ENCODE data around the gene PRRC2B.
"Not testable (repeated sequence)": the region's sequence is repeated elsewhere in the genome, so short reads cannot be mapped to it uniquely, and the experiment has no call there.

Gene PRRC2B

DNA sequence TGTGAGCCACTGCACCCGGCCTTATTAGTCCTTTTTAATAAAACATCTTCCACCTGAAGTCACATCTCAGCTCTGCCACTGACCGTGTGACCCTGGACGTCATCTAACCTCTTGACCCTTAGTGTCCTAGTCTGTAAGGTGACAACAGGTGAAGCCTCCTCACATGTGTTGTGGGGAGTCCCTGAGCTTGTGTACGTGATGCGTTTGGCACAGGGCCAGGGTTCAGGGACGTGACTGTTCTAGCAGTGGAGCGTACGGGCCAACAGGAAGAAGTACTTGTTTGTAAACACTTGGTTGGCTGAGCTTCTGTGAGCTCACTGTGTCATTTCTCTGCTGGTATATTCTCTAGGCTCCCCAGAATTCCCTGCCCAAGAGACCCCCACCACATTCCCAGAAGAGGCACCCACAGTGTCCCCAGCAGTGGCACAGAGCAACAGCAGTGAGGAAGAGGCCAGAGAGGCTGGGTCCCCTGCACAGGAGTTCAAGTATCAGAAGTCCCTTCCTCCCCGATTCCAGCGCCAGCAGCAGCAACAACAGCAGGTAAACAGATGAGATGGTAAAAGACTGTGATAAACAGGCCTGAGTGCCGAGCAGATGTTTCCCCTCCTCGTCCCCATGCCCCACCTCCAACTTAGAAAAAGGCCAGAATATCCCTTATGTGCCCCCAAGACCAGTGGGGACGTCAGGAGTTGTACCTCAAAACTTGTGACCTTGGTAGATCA lies 73.5 kb downstream of the PRRC2B start:
- no peaks in the 10 kb centered on the region for H3K9me3 ChIP-seq
- no peaks in the 10 kb centered on the region for H3K4me1 ChIP-seq
- no peak overlapping the region for H3K4me3 ChIP-seq
- peaks cover 97% of the 10 kb centered on the region for H3K36me3 ChIP-seq (replicated peaks)
- DNase-seq (ENCODE audit: low spot score in 2 of 2): no peak
- in situ Hi-C loops (cut with MboI; ENCODE audit: low sequenced_read_pairs): no loop called here
- H3K27me3 ChIP-seq (ENCODE audit: low read depth): no peaks in the 10 kb centered on the region

DNA sequence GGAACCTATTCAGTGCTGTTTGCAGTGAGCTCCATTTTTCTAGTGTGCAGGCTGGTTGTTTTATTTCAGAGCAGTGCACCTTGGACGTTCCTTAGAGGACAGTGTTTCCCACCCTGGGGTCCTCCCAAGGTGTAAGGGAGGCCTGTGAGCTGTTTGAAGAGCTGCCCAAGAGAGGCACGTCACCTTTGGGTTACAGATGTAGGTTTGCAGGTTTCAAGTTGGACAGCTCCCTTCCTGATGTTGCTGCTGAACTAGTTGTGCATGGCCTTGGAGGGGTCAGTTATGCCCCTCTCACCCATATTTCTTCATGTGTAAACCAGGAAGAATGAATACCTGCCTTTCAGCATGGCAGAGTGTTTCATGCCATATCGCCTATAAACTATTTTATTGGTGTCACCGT lies 74.1 kb downstream of the PRRC2B start:
- Histone ChIP-seq H3K27me3 (ENCODE audit: low read depth) (no peaks in the 10 kb centered on the region), H3K9me3 (no peaks in the 10 kb centered on the region), H3K4me1 (no peaks in the 10 kb centered on the region), H3K4me3 (no peak overlapping the region), H3K36me3 (replicated peaks) (peaks cover 99% of the 10 kb centered on the region)
- in situ Hi-C loops (cut with MboI; ENCODE audit: low sequenced_read_pairs): no loop called here
- no peak for DNase-seq (ENCODE audit: low spot score in 2 of 2)

DNA sequence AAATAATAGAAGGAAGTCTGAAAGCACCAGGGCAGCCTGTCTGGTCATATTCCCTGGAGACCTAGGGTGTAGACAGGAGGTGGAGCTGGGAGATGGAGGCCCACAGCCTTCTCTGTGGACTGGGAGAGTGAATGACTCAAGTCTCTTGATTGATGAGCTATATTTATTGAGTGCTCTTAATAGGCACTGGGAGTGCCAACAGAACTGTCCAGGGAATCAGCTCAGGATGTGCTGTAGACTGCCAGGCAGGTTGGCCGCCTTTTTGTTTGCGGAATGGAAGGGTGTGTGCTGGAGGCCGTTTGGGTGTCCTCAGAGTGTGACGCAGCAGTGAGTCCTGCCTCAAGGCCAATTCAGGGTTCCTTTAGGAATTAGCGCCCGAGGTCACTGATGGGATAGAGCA lies 75.5 kb downstream of the PRRC2B start:
- H3K4me3 ChIP-seq: no peak overlapping the region
- DNase-seq (ENCODE audit: low spot score in 2 of 2): no peak
- no peaks in the 10 kb centered on the region for H3K27me3 ChIP-seq (ENCODE audit: low read depth)
- in situ Hi-C loops (cut with MboI; ENCODE audit: low sequenced_read_pairs): no loop called here
- H3K9me3 ChIP-seq: no peaks in the 10 kb centered on the region
- peaks cover 99% of the 10 kb centered on the region for H3K36me3 ChIP-seq (replicated peaks)
- no peaks in the 10 kb centered on the region for H3K4me1 ChIP-seq

DNA sequence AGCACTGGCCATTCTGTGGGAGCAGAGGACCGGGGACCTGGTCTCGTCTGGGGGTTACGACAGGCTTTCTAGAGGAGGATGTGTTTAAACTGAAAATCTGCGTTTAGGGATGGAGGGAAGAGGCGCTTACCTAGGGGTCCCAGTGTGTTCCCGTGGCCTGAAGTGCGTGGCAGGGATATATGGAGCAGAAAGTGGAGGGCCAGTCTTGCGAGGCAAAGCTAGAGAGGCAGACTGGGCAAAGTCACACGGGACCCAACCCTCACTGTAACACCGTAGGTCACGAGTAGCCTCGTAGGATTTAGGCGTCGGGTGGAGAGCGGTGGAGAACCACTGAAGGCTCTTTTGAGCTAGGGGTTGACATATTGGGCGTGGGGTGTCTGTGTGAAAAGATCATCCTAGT lies 76.1 kb downstream of the PRRC2B start:
- in situ Hi-C loops (cut with MboI; ENCODE audit: low sequenced_read_pairs): loop anchor here (10.0 kb wide), 1 partner anchor 315 kb away; no protein-coding TSS in a partner anchor
- H3K9me3 ChIP-seq: no peaks in the 10 kb centered on the region
- no peak for DNase-seq (ENCODE audit: low spot score in 2 of 2)
- H3K4me1 ChIP-seq: no peaks in the 10 kb centered on the region
- H3K4me3 ChIP-seq: no peak overlapping the region
- H3K36me3 ChIP-seq (replicated peaks): peaks cover 99% of the 10 kb centered on the region
- H3K27me3 ChIP-seq (ENCODE audit: low read depth): no peaks in the 10 kb centered on the region

DNA sequence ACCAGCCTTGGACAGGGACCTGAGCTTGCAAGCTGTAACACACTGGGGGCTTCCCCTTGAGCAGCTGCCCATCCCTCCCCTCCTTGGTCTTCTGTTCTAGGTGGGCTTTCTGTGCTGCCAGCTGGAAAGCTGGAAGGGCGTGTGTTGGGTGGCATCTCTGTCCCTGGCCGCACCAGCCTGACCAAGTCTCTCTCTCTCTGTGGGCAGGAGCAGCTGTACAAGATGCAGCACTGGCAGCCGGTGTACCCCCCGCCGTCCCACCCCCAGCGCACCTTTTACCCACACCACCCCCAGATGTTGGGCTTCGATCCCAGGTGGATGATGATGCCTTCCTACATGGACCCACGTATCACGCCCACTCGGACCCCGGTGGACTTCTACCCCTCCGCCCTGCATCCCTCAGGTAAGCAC lies 76.7 kb downstream of the PRRC2B start:
- DNase-seq (ENCODE audit: low spot score in 2 of 2): no peak
- Histone ChIP-seq H3K4me1 (no peaks in the 10 kb centered on the region), H3K27me3 (ENCODE audit: low read depth) (no peaks in the 10 kb centered on the region), H3K36me3 (replicated peaks) (peaks cover 99% of the 10 kb centered on the region), H3K9me3 (no peaks in the 10 kb centered on the region), H3K4me3 (no peak overlapping the region)
- in situ Hi-C loops (cut with MboI; ENCODE audit: low sequenced_read_pairs): loop anchor here (10.0 kb wide), 1 partner anchor 316 kb away; no protein-coding TSS in a partner anchor

DNA sequence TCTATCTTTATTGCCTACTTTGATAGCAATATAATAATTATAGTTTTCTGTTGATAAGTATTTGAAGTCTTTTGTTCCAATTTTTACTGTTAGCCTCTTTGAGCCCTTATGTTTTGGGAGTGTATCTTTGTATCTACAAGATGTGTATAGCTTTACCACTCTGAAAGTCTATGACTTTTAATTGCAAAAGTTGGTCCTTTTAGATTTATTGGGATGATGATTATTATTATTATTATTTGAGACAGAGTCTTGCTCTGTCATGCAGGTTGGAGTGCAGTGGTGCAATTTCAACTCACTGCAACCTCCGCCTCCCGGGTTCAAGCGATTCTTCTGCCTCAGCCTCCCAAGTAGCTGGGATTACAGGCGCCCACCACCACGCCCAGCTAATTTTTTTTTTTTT lies 78.2 kb downstream of the PRRC2B start:
- not testable (repeated sequence) for DNase-seq (ENCODE audit: low spot score in 2 of 2); H3K4me3 ChIP-seq; H3K4me1 ChIP-seq; H3K27me3 ChIP-seq (ENCODE audit: low read depth); H3K9me3 ChIP-seq
- in situ Hi-C loops (cut with MboI; ENCODE audit: low sequenced_read_pairs): loop anchor here (10.0 kb wide), 1 partner anchor 317 kb away; no protein-coding TSS in a partner anchor
- peaks cover 99% of the 10 kb centered on the region for H3K36me3 ChIP-seq (replicated peaks)

DNA sequence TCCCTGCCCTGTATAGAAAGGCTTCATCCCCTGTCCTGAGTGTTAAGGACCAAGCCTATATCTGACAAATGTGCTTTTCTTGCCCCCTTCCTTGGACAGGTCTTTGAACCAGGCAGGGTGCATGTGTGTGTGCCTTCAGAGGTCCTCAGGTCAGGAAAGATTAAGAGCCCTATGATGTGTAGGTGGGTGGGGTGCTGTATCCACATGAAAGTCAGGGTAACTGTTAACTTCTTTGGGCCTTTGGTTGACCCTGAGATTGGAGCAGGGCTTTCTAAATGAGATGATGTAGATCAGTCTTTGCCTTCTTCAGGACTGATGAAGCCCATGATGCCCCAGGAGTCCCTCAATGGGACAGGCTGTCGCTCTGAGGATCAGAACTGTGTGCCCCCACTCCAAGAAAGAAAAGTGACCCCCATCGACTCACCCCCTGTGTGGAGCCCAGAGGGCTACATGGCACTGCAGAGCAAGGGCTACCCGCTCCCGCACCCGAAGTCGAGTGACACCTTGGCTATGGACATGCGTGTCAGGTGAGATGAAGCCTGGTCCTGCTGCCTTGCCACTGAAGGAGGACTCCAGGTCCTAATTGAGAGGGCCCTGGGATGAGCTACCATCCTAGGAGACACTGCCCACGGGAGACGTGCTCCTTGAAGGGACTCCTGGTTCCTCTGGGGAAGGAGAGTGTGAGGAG lies 79.5 kb downstream of the PRRC2B start:
- H3K27me3 ChIP-seq (ENCODE audit: low read depth): no peaks in the 10 kb centered on the region
- in situ Hi-C loops (cut with MboI; ENCODE audit: low sequenced_read_pairs): loop anchor here (10.0 kb wide), 1 partner anchor 319 kb away; no protein-coding TSS in a partner anchor
- no peak for DNase-seq (ENCODE audit: low spot score in 2 of 2)
- no peak overlapping the region for H3K4me3 ChIP-seq
- peaks cover 99% of the 10 kb centered on the region for H3K36me3 ChIP-seq (replicated peaks)
- no peaks in the 10 kb centered on the region for H3K9me3 ChIP-seq
- H3K4me1 ChIP-seq: no peaks in the 10 kb centered on the region

DNA sequence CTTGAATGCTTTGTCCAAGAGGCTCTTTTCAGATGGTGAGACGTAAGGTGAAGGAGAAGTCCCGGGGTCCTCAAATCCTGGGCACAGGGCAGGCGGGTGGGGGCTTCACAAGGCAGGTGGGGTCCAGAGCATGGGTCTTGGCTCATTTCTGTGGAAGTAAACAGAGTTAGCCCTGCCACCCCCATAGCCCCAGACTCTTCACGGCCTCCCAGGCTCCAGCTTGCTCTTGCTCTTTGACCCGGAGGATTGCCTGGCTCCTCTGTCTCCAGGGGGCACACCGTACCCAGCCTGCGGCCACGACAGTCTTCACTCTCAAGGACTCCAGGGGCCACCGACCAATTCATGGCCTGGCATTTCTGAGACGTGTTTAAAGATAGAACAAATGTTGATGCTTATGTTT lies 80.0 kb downstream of the PRRC2B start:
- H3K4me3 ChIP-seq: no peak overlapping the region
- in situ Hi-C loops (cut with MboI; ENCODE audit: low sequenced_read_pairs): loop anchor here (10.0 kb wide), 1 partner anchor 319 kb away; no protein-coding TSS in a partner anchor
- H3K4me1 ChIP-seq: no peaks in the 10 kb centered on the region
- H3K27me3 ChIP-seq (ENCODE audit: low read depth): no peaks in the 10 kb centered on the region
- peaks cover 98% of the 10 kb centered on the region for H3K36me3 ChIP-seq (replicated peaks)
- DNase-seq (ENCODE audit: low spot score in 2 of 2): no peak
- H3K9me3 ChIP-seq: no peaks in the 10 kb centered on the region

DNA sequence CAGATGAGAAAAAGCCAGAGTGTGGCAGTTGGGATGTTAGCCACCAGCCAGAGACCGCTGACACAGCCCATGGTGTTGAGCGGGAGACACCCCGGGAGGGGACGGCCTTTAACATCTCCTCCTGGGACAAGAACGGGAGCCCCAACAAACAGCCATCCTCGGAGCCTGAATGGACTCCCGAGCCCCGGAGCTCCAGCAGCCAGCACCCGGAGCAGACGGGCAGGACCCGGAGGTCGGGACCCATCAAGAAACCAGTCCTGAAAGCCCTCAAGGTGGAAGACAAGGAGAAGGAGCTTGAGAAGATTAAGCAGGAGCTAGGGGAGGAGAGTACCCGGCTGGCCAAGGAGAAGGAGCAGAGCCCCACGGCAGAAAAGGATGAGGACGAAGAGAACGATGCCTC lies 80.8 kb downstream of the PRRC2B start:
- Histone ChIP-seq H3K36me3 (replicated peaks) (peaks cover 98% of the 10 kb centered on the region), H3K4me3 (no peak overlapping the region), H3K9me3 (no peaks in the 10 kb centered on the region), H3K4me1 (no peaks in the 10 kb centered on the region), H3K27me3 (ENCODE audit: low read depth) (no peaks in the 10 kb centered on the region)
- DNase-seq (ENCODE audit: low spot score in 2 of 2): no peak
- in situ Hi-C loops (cut with MboI; ENCODE audit: low sequenced_read_pairs): loop anchor here (10.0 kb wide), 1 partner anchor 320 kb away; no protein-coding TSS in a partner anchor

DNA sequence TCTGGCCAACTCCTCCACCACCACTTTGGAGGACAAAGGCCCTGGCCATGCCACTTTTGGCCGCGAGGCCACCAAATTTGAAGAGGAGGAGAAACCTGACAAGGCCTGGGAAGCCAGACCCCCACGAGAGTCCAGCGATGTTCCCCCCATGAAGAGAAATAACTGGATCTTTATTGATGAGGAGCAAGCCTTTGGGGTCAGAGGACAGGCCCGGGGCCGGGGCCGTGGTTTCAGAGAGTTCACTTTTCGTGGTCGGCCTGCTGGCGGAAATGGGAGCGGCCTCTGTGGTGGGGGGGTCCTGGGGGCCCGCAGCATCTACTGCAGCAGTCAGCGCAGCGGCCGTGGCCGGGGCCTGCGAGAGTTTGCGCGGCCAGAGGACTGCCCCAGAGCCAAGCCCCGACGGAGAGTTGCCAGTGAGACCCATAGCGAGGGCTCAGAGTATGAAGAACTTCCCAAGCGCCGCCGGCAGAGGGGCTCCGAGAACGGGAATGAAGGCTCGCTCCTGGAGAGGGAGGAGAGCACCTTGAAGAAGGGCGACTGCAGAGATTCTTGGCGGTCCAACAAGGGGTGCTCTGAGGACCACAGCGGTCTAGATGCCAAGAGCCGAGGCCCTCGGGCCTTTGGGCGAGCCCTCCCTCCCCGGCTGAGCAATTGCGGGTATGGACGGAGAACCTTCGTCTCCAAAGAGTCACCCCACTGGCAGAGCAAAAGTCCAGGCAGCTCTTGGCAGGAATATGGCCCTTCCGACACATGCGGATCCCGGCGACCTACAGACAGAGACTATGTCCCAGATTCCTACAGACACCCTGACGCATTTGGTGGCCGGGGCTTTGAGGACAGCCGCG lies 81.4 kb downstream of the PRRC2B start:
- Histone ChIP-seq H3K36me3 (replicated peaks) (peaks cover 98% of the 10 kb centered on the region), H3K27me3 (ENCODE audit: low read depth) (no peaks in the 10 kb centered on the region), H3K9me3 (no peaks in the 10 kb centered on the region), H3K4me1 (no peaks in the 10 kb centered on the region), H3K4me3 (no peak overlapping the region)
- in situ Hi-C loops (cut with MboI; ENCODE audit: low sequenced_read_pairs): loop anchor here (10.0 kb wide), 1 partner anchor 321 kb away; no protein-coding TSS in a partner anchor
- DNase-seq (ENCODE audit: low spot score in 2 of 2): no peak

DNA sequence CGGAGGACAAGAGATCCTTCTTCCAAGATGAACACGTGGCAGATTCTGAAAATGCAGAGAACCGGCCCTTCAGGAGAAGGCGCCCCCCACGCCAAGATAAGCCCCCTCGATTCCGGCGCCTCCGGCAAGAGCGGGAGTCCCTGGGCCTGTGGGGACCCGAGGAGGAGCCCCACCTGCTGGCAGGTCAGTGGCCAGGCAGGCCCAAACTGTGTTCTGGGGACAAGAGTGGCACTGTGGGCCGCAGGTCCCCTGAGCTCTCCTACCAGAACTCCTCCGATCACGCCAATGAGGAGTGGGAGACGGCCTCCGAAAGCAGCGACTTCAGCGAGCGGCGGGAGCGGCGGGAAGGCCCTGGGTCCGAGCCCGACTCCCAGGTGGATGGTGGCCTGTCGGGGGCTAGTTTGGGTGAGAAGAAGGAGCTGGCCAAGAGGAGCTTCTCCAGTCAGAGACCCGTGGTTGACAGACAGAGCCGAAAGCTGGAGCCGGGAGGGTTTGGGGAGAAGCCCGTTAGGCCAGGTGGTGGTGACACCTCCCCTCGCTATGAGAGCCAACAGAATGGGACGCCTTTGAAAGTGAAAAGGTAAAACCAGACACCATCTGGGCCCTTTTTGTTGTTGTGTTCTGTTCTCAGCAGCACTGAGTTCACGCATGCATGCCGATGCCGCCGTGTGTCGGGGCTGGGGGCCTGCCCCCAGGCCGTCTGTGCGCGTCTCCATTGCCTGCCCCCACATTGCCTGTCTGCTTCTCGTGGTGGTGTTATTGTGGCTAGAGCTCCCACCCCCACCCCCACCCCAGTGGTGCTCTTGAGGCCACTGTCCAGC lies 82.3 kb downstream of the PRRC2B start:
- no peaks in the 10 kb centered on the region for H3K4me1 ChIP-seq
- in situ Hi-C loops (cut with MboI; ENCODE audit: low sequenced_read_pairs): loop anchor here (10.0 kb wide), 1 partner anchor 321 kb away; no protein-coding TSS in a partner anchor
- peaks cover 96% of the 10 kb centered on the region for H3K36me3 ChIP-seq (replicated peaks)
- no peak for DNase-seq (ENCODE audit: low spot score in 2 of 2)
- no peaks in the 10 kb centered on the region for H3K9me3 ChIP-seq
- no peak overlapping the region for H3K4me3 ChIP-seq
- no peaks in the 10 kb centered on the region for H3K27me3 ChIP-seq (ENCODE audit: low read depth)

DNA sequence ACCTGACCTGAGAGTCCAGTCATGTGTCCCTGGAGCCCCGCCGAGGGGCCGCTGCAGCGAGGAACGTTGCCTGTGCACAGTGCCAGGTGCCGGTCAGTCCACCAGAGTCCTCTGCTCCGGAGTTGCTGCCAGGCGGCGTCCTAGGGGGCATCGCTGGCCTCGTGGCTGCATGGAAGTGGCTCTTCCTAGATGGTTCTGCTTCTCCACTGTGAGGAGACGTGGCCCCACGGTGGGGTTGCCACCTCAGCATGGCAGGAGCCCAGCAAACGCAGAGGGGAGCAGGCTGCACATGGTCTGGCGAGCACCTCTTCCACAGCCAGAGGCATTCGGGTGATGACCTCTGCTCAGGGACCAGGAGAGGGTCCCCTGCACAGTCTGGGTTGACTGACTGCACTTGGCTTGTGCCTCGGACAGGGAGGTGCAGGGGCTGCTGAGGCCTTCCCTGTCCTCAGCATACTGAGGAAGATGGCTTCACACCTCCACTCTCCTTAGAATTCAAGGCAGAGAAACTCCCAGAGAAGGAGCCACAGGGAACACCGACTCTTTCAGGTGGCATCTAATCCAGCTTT lies 83.0 kb downstream of the PRRC2B start:
- in situ Hi-C loops (cut with MboI; ENCODE audit: low sequenced_read_pairs): loop anchor here (10.0 kb wide), 1 partner anchor 322 kb away; no protein-coding TSS in a partner anchor
- DNase-seq (ENCODE audit: low spot score in 2 of 2): no peak
- Histone ChIP-seq H3K36me3 (replicated peaks) (peaks cover 96% of the 10 kb centered on the region), H3K27me3 (ENCODE audit: low read depth) (no peaks in the 10 kb centered on the region), H3K4me1 (no peaks in the 10 kb centered on the region), H3K4me3 (no peak overlapping the region), H3K9me3 (no peaks in the 10 kb centered on the region)

Data from HAP-1 (cell line).